HL-60 (cell line): ENCODE measurements around the gene FAM120A.

Experiments
- POLR2AphosphoS5 ChIP-seq: IDR thresholded peaks from 2 replicates; pipeline ENCODE4 v1.6.1; 2012; ENCODE audit warnings: low read depth
- TF ChIP-seq, protein P1 (sequence below): IDR thresholded peaks from one replicate; pipeline ENCODE4 v1.5.1; 2011; ENCODE audit warnings: low read length, control low read depth, inconsistent platforms; ENCODE audit not compliant: insufficient read depth
- TF ChIP-seq, protein P2 (sequence below): IDR thresholded peaks from 2 replicates; pipeline ENCODE4 v1.6.1; 2012; ENCODE audit warnings: low read depth; ENCODE audit not compliant: insufficient replicate concordance

GRCh38 chr9:93456504-93456903, 5.0 kb downstream of the FAM120A start:
- TF ChIP-seq, protein P1, sequence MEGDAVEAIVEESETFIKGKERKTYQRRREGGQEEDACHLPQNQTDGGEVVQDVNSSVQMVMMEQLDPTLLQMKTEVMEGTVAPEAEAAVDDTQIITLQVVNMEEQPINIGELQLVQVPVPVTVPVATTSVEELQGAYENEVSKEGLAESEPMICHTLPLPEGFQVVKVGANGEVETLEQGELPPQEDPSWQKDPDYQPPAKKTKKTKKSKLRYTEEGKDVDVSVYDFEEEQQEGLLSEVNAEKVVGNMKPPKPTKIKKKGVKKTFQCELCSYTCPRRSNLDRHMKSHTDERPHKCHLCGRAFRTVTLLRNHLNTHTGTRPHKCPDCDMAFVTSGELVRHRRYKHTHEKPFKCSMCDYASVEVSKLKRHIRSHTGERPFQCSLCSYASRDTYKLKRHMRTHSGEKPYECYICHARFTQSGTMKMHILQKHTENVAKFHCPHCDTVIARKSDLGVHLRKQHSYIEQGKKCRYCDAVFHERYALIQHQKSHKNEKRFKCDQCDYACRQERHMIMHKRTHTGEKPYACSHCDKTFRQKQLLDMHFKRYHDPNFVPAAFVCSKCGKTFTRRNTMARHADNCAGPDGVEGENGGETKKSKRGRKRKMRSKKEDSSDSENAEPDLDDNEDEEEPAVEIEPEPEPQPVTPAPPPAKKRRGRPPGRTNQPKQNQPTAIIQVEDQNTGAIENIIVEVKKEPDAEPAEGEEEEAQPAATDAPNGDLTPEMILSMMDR = no peak
- TF ChIP-seq, protein P2, sequence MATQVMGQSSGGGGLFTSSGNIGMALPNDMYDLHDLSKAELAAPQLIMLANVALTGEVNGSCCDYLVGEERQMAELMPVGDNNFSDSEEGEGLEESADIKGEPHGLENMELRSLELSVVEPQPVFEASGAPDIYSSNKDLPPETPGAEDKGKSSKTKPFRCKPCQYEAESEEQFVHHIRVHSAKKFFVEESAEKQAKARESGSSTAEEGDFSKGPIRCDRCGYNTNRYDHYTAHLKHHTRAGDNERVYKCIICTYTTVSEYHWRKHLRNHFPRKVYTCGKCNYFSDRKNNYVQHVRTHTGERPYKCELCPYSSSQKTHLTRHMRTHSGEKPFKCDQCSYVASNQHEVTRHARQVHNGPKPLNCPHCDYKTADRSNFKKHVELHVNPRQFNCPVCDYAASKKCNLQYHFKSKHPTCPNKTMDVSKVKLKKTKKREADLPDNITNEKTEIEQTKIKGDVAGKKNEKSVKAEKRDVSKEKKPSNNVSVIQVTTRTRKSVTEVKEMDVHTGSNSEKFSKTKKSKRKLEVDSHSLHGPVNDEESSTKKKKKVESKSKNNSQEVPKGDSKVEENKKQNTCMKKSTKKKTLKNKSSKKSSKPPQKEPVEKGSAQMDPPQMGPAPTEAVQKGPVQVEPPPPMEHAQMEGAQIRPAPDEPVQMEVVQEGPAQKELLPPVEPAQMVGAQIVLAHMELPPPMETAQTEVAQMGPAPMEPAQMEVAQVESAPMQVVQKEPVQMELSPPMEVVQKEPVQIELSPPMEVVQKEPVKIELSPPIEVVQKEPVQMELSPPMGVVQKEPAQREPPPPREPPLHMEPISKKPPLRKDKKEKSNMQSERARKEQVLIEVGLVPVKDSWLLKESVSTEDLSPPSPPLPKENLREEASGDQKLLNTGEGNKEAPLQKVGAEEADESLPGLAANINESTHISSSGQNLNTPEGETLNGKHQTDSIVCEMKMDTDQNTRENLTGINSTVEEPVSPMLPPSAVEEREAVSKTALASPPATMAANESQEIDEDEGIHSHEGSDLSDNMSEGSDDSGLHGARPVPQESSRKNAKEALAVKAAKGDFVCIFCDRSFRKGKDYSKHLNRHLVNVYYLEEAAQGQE = no peak
- no peak for TF ChIP-seq POLR2AphosphoS5
